Gastrocnemius medialis (tissue), 4 donors: ENCODE measurements around the gene PTPRN2. TPM values are rescaled to one million over a fixed set of nuclear protein-coding genes. Genes with fewer than 3 reads are reported as not detected.
"Not testable (repeated sequence)": the region's sequence is repeated elsewhere in the genome, so short reads cannot be mapped to it uniquely, and the experiment has no call there.

ENCODE experiments used
- ATAC-seq, 2 donors: fragments of 150-250 bp; one replicate each; pipeline ENCODE4 v1.9.1; 2016
- DNase-seq, 2 donors: peaks; one replicate each; pipeline ENCODE4 v3.0.0-alpha.2; 2019
- H3K27ac ChIP-seq, 4 donors: fragments of 200-600 bp; sonication (generic); 1 replicate in 1 of 4; 2 replicates in 3 of 4; pipeline ENCODE4 v1.5.1; 2016 to 2018; ENCODE audit warnings: mild to moderate bottlenecking in 2 of 4, moderate library complexity in 1 of 4
- H3K27me3 ChIP-seq, 3 donors: fragments of 200-600 bp; sonication (generic) in 2 of 3; 1 replicate in 1 of 3; 2 replicates in 2 of 3; pipeline versions ENCODE4 v1.5.1 to v1.6.0; 2016 to 2019; ENCODE audit warnings: mild to moderate bottlenecking in 1 of 3, moderate library complexity in 1 of 3
- H3K36me3 ChIP-seq, 2 donors: fragments of 200-600 bp; sonication (generic) in 1 of 2; one replicate each; pipeline ENCODE4 v1.5.1; 2017 to 2018
- H3K4me1 ChIP-seq, 2 donors: fragments of 200-600 bp; sonication (generic) in 1 of 2; one replicate each; pipeline ENCODE4 v1.5.1; 2016 to 2017; ENCODE audit warnings: mild to moderate bottlenecking in 2 of 2
- H3K4me3 ChIP-seq, 4 donors: fragments of 200-600 bp; sonication (generic) in 3 of 4; 1 replicate in 1 of 4; 2 replicates in 3 of 4; pipeline ENCODE4 v1.5.1; 2016 to 2019; ENCODE audit warnings: mild to moderate bottlenecking in 2 of 4
- H3K9me3 ChIP-seq, 3 donors: fragments of 200-600 bp; sonication (generic) in 2 of 3; 1 replicate in 1 of 3; 2 replicates in 2 of 3; pipeline ENCODE4 v1.5.1; 2016 to 2019
- CTCF ChIP-seq, 5 experiments: fragments of 450-650 bp in 3 of 5; fragments of 200-600 bp in 2 of 5; sonication (generic) in 2 of 5; IDR thresholded peaks in 4 of 5; conservative IDR thresholded peaks in 1 of 5; 1 replicate in 4 of 5; 2 replicates in 1 of 5; pipeline ENCODE4 v1.5.1; 2016 to 2019; ENCODE audit warnings: antibody characterized with exemption in 5 of 5, mild to moderate bottlenecking in 3 of 5, moderate library complexity in 3 of 5
- POLR2A ChIP-seq, 2 donors: fragments of 450-650 bp; IDR thresholded peaks; one replicate each; pipeline ENCODE4 v1.6.1; 2017; ENCODE audit warnings: antibody characterized with exemption in 2 of 2, mild to moderate bottlenecking in 2 of 2, moderate library complexity in 2 of 2
- in situ Hi-C, 4 donors: fragments of 200-750 bp; cut with MboI; loops; one replicate each; pipeline versions ENCODE4 v1.15.0 to v1.8.0; 2017; ENCODE audit warnings: low sequenced_read_pairs in 4 of 4
- intact Hi-C: fragments of 100-400 bp; cut with DNase I; formaldehyde crosslinking; loops from one replicate; pipeline ENCODE4 v1.15.1; 2023; ENCODE audit warnings: low total_unique reads
- total RNA-seq, 4 donors: library from RNA; depleted of rRNA; stranded (reverse); fragments of >200 nt; gene quantifications; one replicate each; pipeline versions ENCODE4 v1.1.0 to v1.2.3, GENCODE V29; 2016

Gene PTPRN2
- total RNA-seq, 4 donors from 2014 or later = 0.66 to 0.85 (median 0.81) TPM

- no peaks in the 10 kb centered on the region for H3K36me3 ChIP-seq
- TF ChIP-seq CTCF (IDR thresholded peaks at IDR 0.05 in 4 of 5, conservative IDR thresholded peaks at IDR 0.05 in 1 of 5) (no peak), POLR2A (IDR thresholded peaks at IDR 0.05) (no peak)
- no peak overlapping the region for H3K27ac ChIP-seq
- intact Hi-C loops = no loop called here
- in situ Hi-C loops = no loop called here
- H3K4me1 ChIP-seq = no peaks in the 10 kb centered on the region
- ATAC-seq = no peak
- DNase-seq = no peak
- peaks cover 0 to 4% (median 0%) of the 10 kb centered on the region in 3 donors for H3K27me3 ChIP-seq
- H3K4me3 ChIP-seq = no peak overlapping the region
- no peaks in the 10 kb centered on the region for H3K9me3 ChIP-seq
Measured at GRCh38 chr7:157849726-157850125, 737.9 kb downstream of the PTPRN2 start.

GRCh38 chr7:157849341-157849596 lies 738.4 kb downstream of the PTPRN2 start:
- intact Hi-C loops (no loop called here), in situ Hi-C loops (no loop called here)
- Histone ChIP-seq H3K27ac (no peak overlapping the region), H3K36me3 (no peaks in the 10 kb centered on the region), H3K27me3 (peaks cover 0 to 4% (median 0%) of the 10 kb centered on the region in 3 donors), H3K9me3 (no peaks in the 10 kb centered on the region), H3K4me1 (no peaks in the 10 kb centered on the region), H3K4me3 (no peak overlapping the region)
- no peak for TF ChIP-seq POLR2A (IDR thresholded peaks at IDR 0.05)
- no peak for TF ChIP-seq CTCF (IDR thresholded peaks at IDR 0.05 in 4 of 5, conservative IDR thresholded peaks at IDR 0.05 in 1 of 5)
- no peak for ATAC-seq
- no peak for DNase-seq

- H3K36me3 ChIP-seq = no peaks in the 10 kb centered on the region
- H3K27me3 ChIP-seq = peaks cover 0 to 4% (median 0%) of the 10 kb centered on the region in 3 donors
- in situ Hi-C loops (no loop called here), intact Hi-C loops (no loop called here)
- no peak overlapping the region for H3K4me3 ChIP-seq
- ATAC-seq (no peak), DNase-seq (no peak)
- H3K4me1 ChIP-seq = no peaks in the 10 kb centered on the region
- no peak overlapping the region for H3K27ac ChIP-seq
- no peaks in the 10 kb centered on the region for H3K9me3 ChIP-seq
- TF ChIP-seq CTCF (IDR thresholded peaks at IDR 0.05 in 4 of 5, conservative IDR thresholded peaks at IDR 0.05 in 1 of 5) = no peak
- no peak for TF ChIP-seq POLR2A (IDR thresholded peaks at IDR 0.05)
Measured at GRCh38 chr7:157848508-157849340, 738.9 kb downstream of the PTPRN2 start.

GRCh38 chr7:157847756-157848487 lies 739.7 kb downstream of the PTPRN2 start:
- not testable (repeated sequence) for ATAC-seq

GRCh38 chr7:157846746-157847145 lies 740.9 kb downstream of the PTPRN2 start:
- ATAC-seq, intact Hi-C loops, H3K4me3 ChIP-seq, H3K36me3 ChIP-seq, H3K27ac ChIP-seq, DNase-seq, H3K4me1 ChIP-seq, H3K27me3 ChIP-seq, H3K9me3 ChIP-seq, in situ Hi-C loops: not testable (repeated sequence)

More at GRCh38 chr7:157847756-157848487, 739.7 kb downstream of the PTPRN2 start:
- H3K4me3 ChIP-seq, H3K27me3 ChIP-seq, H3K27ac ChIP-seq, H3K9me3 ChIP-seq, H3K36me3 ChIP-seq, intact Hi-C loops, DNase-seq, in situ Hi-C loops, H3K4me1 ChIP-seq: not testable (repeated sequence)
